GM12878 (cell line): Measurements from ENCODE around the gene LACRT. TPM values are rescaled to one million over a fixed set of nuclear protein-coding genes. Genes with fewer than 3 reads are reported as not detected.

ENCODE experiments used
- ATAC-seq: fragments of 200-7000 bp; cut with Tn5 transposase; 3 replicates; pipeline ENCODE4 v1.9.1; 2020; ENCODE audit warnings: mild to moderate bottlenecking, moderate library complexity
- BruUV-seq: library from RNA; stranded (reverse); fragments of 400-500 nt; replicated peaks from 2 replicates; lab custom pipeline; 2021; lab: Mats Ljungman, UMichigan
- CTCF ChIA-PET: fragments of 300-600 bp; sonication (Branson Sonifier 250); formaldehyde crosslinking; extraction: SDS; loops from one replicate; lab custom pipeline; 2021; ENCODE audit warnings: inconsistent platforms; lab: Yijun Ruan, JAX
- POLR2A ChIA-PET: fragments of 350-600 bp; formaldehyde crosslinking; extraction: SDS; loops from one replicate; lab custom pipeline; 2021; ENCODE audit warnings: inconsistent platforms; lab: Charles Lee
- RAD21 ChIA-PET: fragments of 300-600 bp; sonication (Branson Sonifier 250); formaldehyde crosslinking; loops from one replicate; lab custom pipeline; 2023; ENCODE audit warnings: antibody characterized with exemption; ENCODE audit not compliant: unreplicated experiment; lab: Charles Lee
- SMC1A ChIA-PET: fragments of 300-600 bp; sonication (Branson Sonifier 250); formaldehyde crosslinking; loops from one replicate; lab custom pipeline; 2023; ENCODE audit not compliant: unreplicated experiment, uncharacterized antibody; lab: Charles Lee
- DNase-seq: peaks from one replicate; pipeline ENCODE4 v3.0.0-alpha.2; 2011; ENCODE audit warnings: low read depth, low spot score
- FAIRE-seq: peaks from 3 replicates; lab custom pipeline; 2011; peaks lifted over from hg19 to GRCh38; lab: Jason Lieb, UNC
- H2AFZ ChIP-seq: 2 replicates; pipeline ENCODE4 v1.6.0; 2011; ENCODE audit warnings: low read depth, low read length, control low read depth; ENCODE audit not compliant: control insufficient read depth
- H3K27ac ChIP-seq: 2 replicates; pipeline ENCODE4 v1.5.1; 2011; ENCODE audit warnings: control low read depth; ENCODE audit not compliant: control insufficient read depth, insufficient read depth
- H3K27me3 ChIP-seq, 2 experiments: replicated peaks in 1 of 2; 2 replicates each; pipeline versions ENCODE4 v1.6.0 to v1.6.1; 2011; ENCODE audit warnings: low read length in 1 of 2; ENCODE audit not compliant: control insufficient read depth in 2 of 2, insufficient read depth in 2 of 2
- H3K36me3 ChIP-seq, 2 experiments: 2 replicates each; pipeline ENCODE4 v1.5.1; 2011; ENCODE audit warnings: low read length in 1 of 2; ENCODE audit not compliant: control insufficient read depth in 2 of 2, insufficient read depth in 2 of 2
- H3K4me1 ChIP-seq: 2 replicates; pipeline ENCODE4 v1.6.1; 2011; ENCODE audit warnings: mild to moderate bottlenecking, low read length, moderate library complexity, mixed read lengths; ENCODE audit not compliant: control insufficient read depth, insufficient read depth
- H3K4me2 ChIP-seq: 2 replicates; pipeline ENCODE4 v1.6.0; 2011; ENCODE audit warnings: control low read depth; ENCODE audit not compliant: control insufficient read depth, insufficient read depth
- H3K4me3 ChIP-seq: fragments of 200-600 bp; sonication (generic); 2 replicates; pipeline ENCODE4 v1.5.1; 2016
- H3K79me2 ChIP-seq: 2 replicates; pipeline ENCODE4 v1.6.0; 2011; ENCODE audit warnings: low read length; ENCODE audit not compliant: control insufficient read depth, insufficient read depth
- H3K9ac ChIP-seq: 2 replicates; pipeline ENCODE4 v1.8.0; 2011; ENCODE audit warnings: low read length, control low read depth, mixed read lengths; ENCODE audit not compliant: control insufficient read depth, insufficient read depth
- H3K9me3 ChIP-seq: replicated peaks from 3 replicates; pipeline ENCODE4 v1.5.1; 2011; ENCODE audit warnings: mild to moderate bottlenecking, low read length; ENCODE audit not compliant: control insufficient read depth, insufficient read depth
- H4K20me1 ChIP-seq: 2 replicates; pipeline ENCODE4 v1.6.0; 2011; ENCODE audit not compliant: control insufficient read depth, insufficient read depth
- ATF2 ChIP-seq: IDR thresholded peaks from 2 replicates; pipeline ENCODE4 v1.6.1; 2012; ENCODE audit warnings: low read length, inconsistent platforms
- CHD4 ChIP-seq: fragments of 200-600 bp; sonication (generic); IDR thresholded peaks from 2 replicates; pipeline ENCODE4 v1.6.1; 2016; ENCODE audit warnings: mild to moderate bottlenecking
- CREB1 ChIP-seq: IDR thresholded peaks from 2 replicates; pipeline ENCODE4 v1.6.1; 2012; ENCODE audit warnings: low read depth, mild to moderate bottlenecking, inconsistent platforms
- KDM1A ChIP-seq: fragments of 200-600 bp; sonication (generic); IDR thresholded peaks from 2 replicates; pipeline ENCODE4 v1.6.1; 2016; ENCODE audit warnings: borderline replicate concordance
- NR2C2 ChIP-seq: IDR thresholded peaks from 2 replicates; pipeline ENCODE4 v1.6.1; 2011; ENCODE audit warnings: borderline replicate concordance, low read depth; ENCODE audit not compliant: control insufficient read depth, insufficient read length
- POLR2A ChIP-seq: IDR thresholded peaks from 2 replicates; pipeline ENCODE4 v1.6.1; 2011; ENCODE audit warnings: low read depth, mild to moderate bottlenecking, low read length
- RUNX3 ChIP-seq: IDR thresholded peaks from 2 replicates; pipeline ENCODE4 v1.6.1; 2012; ENCODE audit warnings: low read length, inconsistent platforms
- WGBS: methylation state at CpG from one replicate; pipeline ENCODE4 v1.1.6; 2016; ENCODE audit warnings: low lambda C conversion rate; ENCODE audit not compliant: insufficient replicate concordance, insufficient coverage; ENCODE audit errors: missing lambda C conversion rate; 5-methylcytosine and 5-hydroxymethylcytosine counted together
- in situ Hi-C: fragments of 300-500 bp; cut with MboI; formaldehyde crosslinking; loops from 9 replicates; pipeline ENCODE4 v1.14.3; 2018; ENCODE audit warnings: mixed read lengths
- intact Hi-C: fragments of 100-400 bp; cut with micrococcal nuclease; formaldehyde crosslinking; loops from one replicate; pipeline ENCODE4 v1.14.2; 2022; ENCODE audit not compliant: unreplicated experiment
- polyA plus RNA-seq, 11 experiments: library from polyadenylated mRNA; depleted of rRNA in 4 of 11; unstranded in 6 of 11; stranded (reverse) in 5 of 11; fragments of >200 nt; fragmentation: Nextera tagmentation in 4 of 11; fragmentation: Illumina TruSeq in 1 of 11; extraction: Ambion mirVana in 4 of 11; extraction: Trizol in 1 of 11; gene quantifications; 1 replicate in 1 of 11; 2 replicates in 10 of 11; pipeline versions ENCODE4 v1.2.1 to v1.2.3, GENCODE V29; 2011 to 2016; ENCODE audit warnings: inconsistent platforms in 2 of 11, missing spikeins in 2 of 11, low read depth in 1 of 11
- total RNA-seq, 4 experiments: library from RNA; depleted of rRNA in 3 of 4; stranded (reverse); fragments of >200 nt in 3 of 4; fragmentation: Illumina TruSeq in 1 of 4; extraction: Trizol in 1 of 4; gene quantifications; 2 replicates each; pipeline versions ENCODE4 v1.2.1 to v1.2.3, GENCODE V29; 2013 to 2021

The LACRT gene
- total and polyA plus RNA-seq, 10 of the 15 experiments (the other 5 are each of a cell fraction or from before 2014, with no cell fraction given) = not detected

DNA sequence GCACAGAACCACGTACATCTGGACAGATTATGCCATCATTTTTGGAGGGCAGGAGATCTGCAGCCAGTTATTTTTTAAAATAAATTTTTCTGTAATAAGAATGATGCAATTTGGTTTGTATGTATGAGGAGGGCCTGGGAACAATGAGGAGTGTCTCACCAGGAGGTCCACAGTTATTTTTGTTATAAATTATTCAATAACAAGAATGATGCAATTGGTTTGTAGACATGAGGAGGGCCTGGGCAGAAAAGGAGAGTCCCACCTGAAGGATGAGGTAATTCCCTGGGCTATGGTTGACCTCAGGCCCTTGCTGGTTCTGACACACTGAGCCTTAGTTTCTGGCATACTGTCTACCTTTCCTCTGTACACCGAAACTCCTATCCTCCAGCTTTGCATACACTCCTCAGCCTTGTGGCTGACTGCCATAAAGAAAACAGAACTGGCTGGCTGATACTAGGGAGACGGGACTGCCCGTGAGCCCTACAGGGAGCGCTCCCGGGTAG, 22.5 kb upstream of the LACRT start:
- Histone ChIP-seq H3K4me1 (no peaks in the 10 kb centered on the region), H2AFZ (no peak overlapping the region), H3K9ac (no peak overlapping the region), H3K27ac (no peak overlapping the region), H3K4me3 (no peak overlapping the region), H3K4me2 (no peak overlapping the region), H3K9me3 (no peaks in the 10 kb centered on the region), H3K27me3 (peaks cover 0 to 2% of the 10 kb centered on the region in 2 experiments; a peak in 2 of 4 replicates), H4K20me1 (no peaks in the 10 kb centered on the region), H3K79me2 (no peaks in the 10 kb centered on the region), H3K36me3 (no peaks in the 10 kb centered on the region)
- ChIA-PET RAD21 (no interaction called here), CTCF (interaction anchor here (0.8 to 3.1 kb wide), 3 partner anchors 12 to 415 kb away, joined by 3 to 18 read pairs (median 4); no protein-coding TSS in a partner anchor), SMC1A (interaction anchor here (1.1 to 1.4 kb wide), 2 partner anchors 16 to 67 kb away, joined by 3 to 4 read pairs; no protein-coding TSS in a partner anchor), POLR2A (no interaction called here)
- intact Hi-C loops (no loop called here), in situ Hi-C loops (no loop called here)
- peak; percentile 51 for ATAC-seq
- BruUV-seq = no TSS peak
- no peak for FAIRE-seq
- no peak for TF ChIP-seq ATF2
- peak; percentile 16; the same call in 1 of the 2 replicates for TF ChIP-seq RUNX3
- TF ChIP-seq CREB1 = peak; percentile 24; the same call in 1 of the 2 replicates
- TF ChIP-seq CHD4 = no peak
- TF ChIP-seq KDM1A = no peak
- TF ChIP-seq POLR2A = no peak
- no peak for TF ChIP-seq NR2C2
- no peak for DNase-seq
- 26% methylated on average over 6 of the region's 6 CpGs for WGBS
